Mesenchymal stem cell (in vitro differentiated cells and primary cell): ENCODE data around the gene RP9.

Experiments used
- DNase-seq: peaks from one replicate; pipeline ENCODE4 v3.0.0-alpha.2; 2013
- H2AFZ ChIP-seq: one replicate; pipeline ENCODE4 v1.6.1; 2013; ENCODE audit warnings: low read depth, mild to moderate bottlenecking, control low read depth, inconsistent platforms, low read length, moderate library complexity
- H2AK5ac ChIP-seq: 2 replicates; pipeline ENCODE4 v1.6.1; 2013; ENCODE audit warnings: low read length, moderate library complexity, mild to moderate bottlenecking, inconsistent platforms; ENCODE audit not compliant: severe bottlenecking
- H2BK120ac ChIP-seq: one replicate; pipeline ENCODE4 v1.6.1; 2013; ENCODE audit warnings: low read depth, mild to moderate bottlenecking, inconsistent platforms, low read length, moderate library complexity
- H2BK12ac ChIP-seq, 2 experiments: one replicate each; pipeline ENCODE4 v1.6.1; 2013; ENCODE audit warnings: inconsistent platforms in 2 of 2, low read length in 2 of 2, mild to moderate bottlenecking in 2 of 2, moderate library complexity in 2 of 2, control low read depth in 1 of 2
- H2BK15ac ChIP-seq: one replicate; pipeline ENCODE4 v1.6.1; 2013; ENCODE audit warnings: mild to moderate bottlenecking, low read depth, inconsistent platforms; ENCODE audit not compliant: poor library complexity, severe bottlenecking
- H2BK5ac ChIP-seq: 2 replicates; pipeline ENCODE4 v1.6.1; 2013; ENCODE audit warnings: low read depth, mild to moderate bottlenecking, low read length, control low read depth, inconsistent platforms; ENCODE audit not compliant: poor library complexity, severe bottlenecking
- H3K14ac ChIP-seq, 2 experiments: one replicate each; pipeline ENCODE4 v1.6.1; 2013; ENCODE audit warnings: inconsistent platforms in 2 of 2, low read length in 2 of 2, control low read depth in 1 of 2, mild to moderate bottlenecking in 1 of 2, moderate library complexity in 1 of 2
- H3K18ac ChIP-seq, 2 experiments: one replicate each; pipeline ENCODE4 v1.6.1; 2013; ENCODE audit warnings: inconsistent platforms in 2 of 2, low read length in 2 of 2, control low read depth in 1 of 2, low read depth in 1 of 2, mild to moderate bottlenecking in 1 of 2
- H3K23ac ChIP-seq, 2 experiments: one replicate each; pipeline ENCODE4 v1.6.1; 2013; ENCODE audit warnings: inconsistent platforms in 2 of 2, low read length in 2 of 2, mild to moderate bottlenecking in 2 of 2, moderate library complexity in 2 of 2, control low read depth in 1 of 2
- H3K27ac ChIP-seq: 2 replicates; pipeline ENCODE4 v1.5.1; 2013; ENCODE audit warnings: mild to moderate bottlenecking, moderate library complexity, low read length, control low read depth, inconsistent platforms; ENCODE audit not compliant: poor library complexity, severe bottlenecking
- H3K27me3 ChIP-seq, 2 experiments: 2 replicates each; pipeline versions ENCODE4 v1.6.1 to v1.7.0; 2013; ENCODE audit warnings: low read length in 2 of 2, mild to moderate bottlenecking in 2 of 2, moderate library complexity in 2 of 2, control low read depth in 1 of 2, inconsistent platforms in 1 of 2; ENCODE audit not compliant: control insufficient read depth in 1 of 2, insufficient read depth in 1 of 2
- H3K36me3 ChIP-seq, 2 experiments: 2 replicates each; pipeline versions ENCODE4 v1.6.1 to v1.7.0; 2013; ENCODE audit warnings: low read length in 2 of 2, control low read depth in 1 of 2, inconsistent platforms in 1 of 2, low read depth in 1 of 2, mild to moderate bottlenecking in 1 of 2; ENCODE audit not compliant: insufficient read depth in 2 of 2, control insufficient read depth in 1 of 2
- H3K4ac ChIP-seq, 2 experiments: one replicate each; pipeline ENCODE4 v1.6.1; 2013; ENCODE audit warnings: inconsistent platforms in 2 of 2, low read length in 2 of 2, mild to moderate bottlenecking in 2 of 2, moderate library complexity in 2 of 2, control low read depth in 1 of 2, low read depth in 1 of 2
- H3K4me1 ChIP-seq: 2 replicates; pipeline ENCODE4 v1.6.1; 2013; ENCODE audit warnings: low read depth, low read length, control low read depth; ENCODE audit not compliant: control insufficient read depth, insufficient read depth
- H3K4me2 ChIP-seq: 2 replicates; pipeline ENCODE4 v1.6.1; 2013; ENCODE audit warnings: low read length, mild to moderate bottlenecking, inconsistent platforms; ENCODE audit not compliant: poor library complexity, severe bottlenecking
- H3K4me3 ChIP-seq, 2 experiments: 2 replicates each; pipeline versions ENCODE4 v1.5.1 to v1.7.0; 2013; ENCODE audit warnings: low read length in 2 of 2, mild to moderate bottlenecking in 2 of 2, control low read depth in 1 of 2, low read depth in 1 of 2; ENCODE audit not compliant: insufficient read depth in 1 of 2
- H3K79me1 ChIP-seq: replicated peaks from 2 replicates; pipeline ENCODE4 v1.6.1; 2013; ENCODE audit warnings: mild to moderate bottlenecking, control low read depth, low read length, inconsistent platforms; ENCODE audit not compliant: poor library complexity, severe bottlenecking
- H3K9ac ChIP-seq: 2 replicates; pipeline ENCODE4 v1.7.0; 2013; ENCODE audit warnings: mild to moderate bottlenecking, low read length, moderate library complexity
- H3K9me3 ChIP-seq: 2 replicates; pipeline ENCODE4 v1.7.0; 2013; ENCODE audit warnings: mild to moderate bottlenecking, low read length; ENCODE audit not compliant: control insufficient read depth
- H4K8ac ChIP-seq: one replicate; pipeline ENCODE4 v1.6.1; 2013; ENCODE audit warnings: inconsistent platforms, mild to moderate bottlenecking, low read length, moderate library complexity
- H4K91ac ChIP-seq: one replicate; pipeline ENCODE4 v1.6.1; 2013; ENCODE audit warnings: mild to moderate bottlenecking, low read length, inconsistent platforms
- WGBS: methylation state at CpG from one replicate; pipeline ENCODE4 v1.1.7; 2013; ENCODE audit warnings: mixed read lengths; 5-methylcytosine and 5-hydroxymethylcytosine counted together

RP9 gene

DNA sequence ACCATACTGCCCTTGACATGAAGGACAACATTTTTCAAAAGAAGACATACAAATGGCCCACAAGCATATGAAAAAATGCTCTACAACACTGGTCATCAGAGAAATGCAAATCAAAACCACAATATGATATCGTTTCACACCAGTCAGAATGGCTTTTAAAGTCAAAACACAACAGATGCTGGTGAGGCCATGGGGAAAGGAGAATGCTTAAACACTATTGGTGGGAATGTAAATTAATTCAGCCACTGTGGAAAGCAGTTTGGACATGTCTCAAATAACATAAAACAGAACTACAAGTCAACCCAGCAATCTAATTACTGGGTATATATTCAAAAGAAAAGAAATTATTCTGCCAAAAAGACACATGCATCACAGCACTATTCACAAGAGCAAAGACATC, 42.4 kb downstream of the RP9 start:
- H2BK5ac ChIP-seq: no peak overlapping the region
- H3K9ac ChIP-seq: no peak overlapping the region
- no peak overlapping the region for H2BK120ac ChIP-seq
- no peak overlapping the region for H2AFZ ChIP-seq
- H3K79me1 ChIP-seq: no peaks in the 10 kb centered on the region
- 100% methylated on average over 1 of the region's 1 CpG for WGBS
- H3K14ac ChIP-seq: no peak overlapping the region
- peaks cover 31% of the 10 kb centered on the region for H3K9me3 ChIP-seq
- no peak overlapping the region for H3K18ac ChIP-seq
- no peaks in the 10 kb centered on the region for H3K27me3 ChIP-seq
- H3K36me3 ChIP-seq: peaks cover 0 to 3% of the 10 kb centered on the region in 2 experiments
- H4K8ac ChIP-seq: no peak overlapping the region
- no peak for DNase-seq
- no peak overlapping the region for H3K4ac ChIP-seq
- no peak overlapping the region for H3K23ac ChIP-seq
- H2AK5ac ChIP-seq: no peak overlapping the region
- H3K27ac ChIP-seq: no peak overlapping the region
- H3K4me3 ChIP-seq: no peak overlapping the region
- no peak overlapping the region for H2BK12ac ChIP-seq
- no peaks in the 10 kb centered on the region for H3K4me1 ChIP-seq
- no peak overlapping the region for H4K91ac ChIP-seq
- H2BK15ac ChIP-seq: no peak overlapping the region
- no peak overlapping the region for H3K4me2 ChIP-seq

GRCh38 chr7:33065981-33066380, 43.2 kb downstream of the RP9 start:
- no peak overlapping the region for H3K4ac ChIP-seq
- no peak overlapping the region for H2AK5ac ChIP-seq
- no peaks in the 10 kb centered on the region for H3K4me1 ChIP-seq
- H4K8ac ChIP-seq: no peak overlapping the region
- no peaks in the 10 kb centered on the region for H3K27me3 ChIP-seq
- H2BK15ac ChIP-seq: no peak overlapping the region
- H3K14ac ChIP-seq: no peak overlapping the region
- H3K79me1 ChIP-seq: no peaks in the 10 kb centered on the region
- 94% methylated on average over 1 of the region's 1 CpG for WGBS
- no peak overlapping the region for H2BK120ac ChIP-seq
- no peak overlapping the region for H3K4me3 ChIP-seq
- no peak overlapping the region for H3K18ac ChIP-seq
- no peak overlapping the region for H3K23ac ChIP-seq
- no peak overlapping the region for H3K4me2 ChIP-seq
- DNase-seq: no peak
- H2BK5ac ChIP-seq: no peak overlapping the region
- peaks cover 31% of the 10 kb centered on the region for H3K9me3 ChIP-seq
- H3K27ac ChIP-seq: no peak overlapping the region
- no peak overlapping the region for H2AFZ ChIP-seq
- H3K9ac ChIP-seq: no peak overlapping the region
- no peak overlapping the region for H2BK12ac ChIP-seq
- peaks cover 0 to 3% of the 10 kb centered on the region in 2 experiments for H3K36me3 ChIP-seq
- no peak overlapping the region for H4K91ac ChIP-seq

GRCh38 chr7:33062782-33063443, 46.3 kb downstream of the RP9 start:
- peak overlapping the region; percentile 93 for H3K9ac ChIP-seq
- WGBS: under 1% methylated on average over 43 of the region's 50 CpGs

GRCh38 chr7:33062023-33062781, 47.0 kb downstream of the RP9 start, which contains the start of gene NT5C3A:
NT5C3A (minus strand) TSS chr7:33062776; CDS start chr7:33062705, 71 bp downstream.
- Histone ChIP-seq H3K4me2 (peak within 1 kb of the TSS; percentile 90), H3K18ac (peak within 1 kb of the TSS; percentile 96 to 98), H3K9ac (peak within 1 kb of the TSS; percentile 93), H3K23ac (peak within 1 kb of the TSS in 1 of 2 experiments; percentile 59), H2BK12ac (peak within 1 kb of the TSS in 1 of 2 experiments; percentile 87), H2BK5ac (peak within 1 kb of the TSS; percentile 70), H3K4me3 (peak within 1 kb of the TSS; percentile 91 to 96), H3K4ac (peak within 1 kb of the TSS; percentile 75 to 87), H2BK120ac (peak within 1 kb of the TSS; percentile 49), H3K27me3 (no peaks in the 10 kb centered on the region), H2AK5ac (no peak within 1 kb of the TSS), H3K14ac (peak within 1 kb of the TSS; percentile 47 to 95), H3K36me3 (peaks cover 0 to 3% of the 10 kb centered on the region in 2 experiments), H3K27ac (peak within 1 kb of the TSS; percentile 99), H4K8ac (peak within 1 kb of the TSS; percentile 98), H2AFZ (peak within 1 kb of the TSS; percentile 94), H4K91ac (peak within 1 kb of the TSS; percentile 94), H3K4me1 (peaks cover 2% of the 10 kb centered on the region), H3K9me3 (peaks cover 15% of the 10 kb centered on the region), H2BK15ac (peak within 1 kb of the TSS; percentile 93), H3K79me1 (no peaks in the 10 kb centered on the region)
- 0% methylated on average over 38 of the region's 66 CpGs for WGBS
- peak; percentile 53 for DNase-seq

More at GRCh38 chr7:33062782-33063443, 46.3 kb downstream of the RP9 start:
- peak overlapping the region; percentile 99 for H3K27ac ChIP-seq
- peaks cover 15% of the 10 kb centered on the region for H3K9me3 ChIP-seq
- peak overlapping the region; percentile 91 for H2AFZ ChIP-seq
- no peak overlapping the region for H3K23ac ChIP-seq
- H3K4ac ChIP-seq: peak overlapping the region in 1 of 2 experiments; percentile 87
- H3K27me3 ChIP-seq: no peaks in the 10 kb centered on the region
- peak overlapping the region; percentile 49 for H2BK120ac ChIP-seq
- peaks cover 0 to 3% of the 10 kb centered on the region in 2 experiments for H3K36me3 ChIP-seq
- H2BK15ac ChIP-seq: peak overlapping the region; percentile 93
- peak overlapping the region; percentile 86 for H3K4me2 ChIP-seq
- H3K4me1 ChIP-seq: peaks cover 2% of the 10 kb centered on the region
- H2AK5ac ChIP-seq: no peak overlapping the region
- H3K4me3 ChIP-seq: peak overlapping the region; percentile 91 to 96
- H4K91ac ChIP-seq: peak overlapping the region; percentile 94
- H4K8ac ChIP-seq: peak overlapping the region; percentile 98
- H2BK5ac ChIP-seq: peak overlapping the region; percentile 70
- H2BK12ac ChIP-seq: peak overlapping the region in 1 of 2 experiments; percentile 87
- H3K79me1 ChIP-seq: no peaks in the 10 kb centered on the region
- DNase-seq: peak; percentile 97
- peak overlapping the region; percentile 47 to 79 for H3K14ac ChIP-seq
- H3K18ac ChIP-seq: peak overlapping the region; percentile 96 to 98
